ENCODE measurements around the gene IRF4.

GRCh38 chr6:399785-400534, 8.4 kb downstream of the IRF4 start:
- TF ChIP-seq CTCF (conservative IDR thresholded peaks at IDR 0.05; ENCODE audit: low read depth in 2 of 2) (no peak), POLR2AphosphoS5 (IDR thresholded peaks at IDR 0.05; ENCODE audit: low read depth) (no peak), ETS1 (IDR thresholded peaks at IDR 0.05) (no peak), REST (IDR thresholded peaks at IDR 0.05; ENCODE audit: unreplicated experiment) (no peak), EZH2phosphoT487 (IDR thresholded peaks at IDR 0.05; ENCODE audit: unreplicated experiment) (no peak), EZH2 (IDR thresholded peaks at IDR 0.05; ENCODE audit: low read depth, unreplicated experiment) (no peak), ZNF331 (CRISPR knock-in tag; IDR thresholded peaks at IDR 0.05; ENCODE audit: low read depth) (no peak), JUNB (IDR thresholded peaks at IDR 0.05; ENCODE audit: unreplicated experiment) (no peak), ZNF462 (CRISPR knock-in tag; IDR thresholded peaks at IDR 0.05) (no peak), ZNF114 (CRISPR knock-in tag; IDR thresholded peaks at IDR 0.05) (no peak), CREB1 (CRISPR knock-in tag; IDR thresholded peaks at IDR 0.05; ENCODE audit: low read depth) (no peak)

Measured in GM23338 (cell line).